K562 (cell line): Measurements from ENCODE around the gene BEND6. TPM values are rescaled to one million over a fixed set of nuclear protein-coding genes. Genes with fewer than 3 reads are reported as not detected.
"Not testable (repeated sequence)": the region's sequence is repeated elsewhere in the genome, so short reads cannot be mapped to it uniquely, and the experiment has no call there.

Experiments
- MLLT1 ChIP-seq, 2 experiments: fragments of 450-650 bp; IDR thresholded peaks; 2 replicates each; pipeline ENCODE4 v1.6.1; 2016
- OTX1 ChIP-seq: fragments of 450-650 bp; formaldehyde crosslinking; IDR thresholded peaks from 2 replicates; pipeline ENCODE4 v1.4.0; 2022; ENCODE audit warnings: mild to moderate bottlenecking
- RB1 ChIP-seq: fragments of 450-650 bp; IDR thresholded peaks from 2 replicates; pipeline ENCODE4 v1.6.1; 2017; ENCODE audit warnings: low read depth, mild to moderate bottlenecking
- SOX6 ChIP-seq: fragments of 450-650 bp; IDR thresholded peaks from 2 replicates; pipeline ENCODE4 v1.6.1; 2014; ENCODE audit warnings: mild to moderate bottlenecking
- TAF7 ChIP-seq: fragments of 450-650 bp; IDR thresholded peaks from 2 replicates; pipeline ENCODE4 v1.6.1; 2016; ENCODE audit warnings: missing genetic modification characterization, missing compliant biosample characterization
- TAF9B ChIP-seq: fragments of 450-650 bp; IDR thresholded peaks from 2 replicates; pipeline ENCODE4 v1.6.1; 2018; ENCODE audit warnings: mild to moderate bottlenecking; ENCODE audit not compliant: partially characterized antibody
- TEAD1 ChIP-seq, 2 experiments: fragments of 450-650 bp in 1 of 2; sonication (generic) in 1 of 2; formaldehyde crosslinking; IDR thresholded peaks; 2 replicates each; pipeline versions ENCODE4 v1.4.0 to v1.8.0; 2020 to 2022; ENCODE audit warnings: mild to moderate bottlenecking in 2 of 2, missing genetic modification reagents in 1 of 2
- ZBTB11 ChIP-seq, 3 experiments: fragments of 200-800 bp in 1 of 3; fragments of 250-450 bp in 1 of 3; fragments of 450-650 bp in 1 of 3; sonication (Bioruptor Pico) in 1 of 3; sonication (Bioruptor generic) in 1 of 3; formaldehyde crosslinking in 1 of 3; IDR thresholded peaks; 2 replicates each; pipeline versions ENCODE4 v1.6.1 to v1.8.0; 2016 to 2022; ENCODE audit warnings: mild to moderate bottlenecking in 2 of 3, missing genetic modification characterization in 2 of 3, missing compliant biosample characterization in 1 of 3, moderate library complexity in 1 of 3
- ZBTB2 ChIP-seq: fragments of 450-650 bp; IDR thresholded peaks from 2 replicates; pipeline ENCODE4 v1.6.1; 2016; ENCODE audit warnings: antibody characterized with exemption
- polyA plus RNA-seq, 8 experiments: library from polyadenylated mRNA; depleted of rRNA in 4 of 8; stranded (reverse) in 5 of 8; unstranded in 3 of 8; fragments of >200 nt; fragmentation: Nextera tagmentation in 2 of 8; fragmentation: Illumina TruSeq in 1 of 8; extraction: Ambion mirVana in 2 of 8; extraction: Trizol in 1 of 8; gene quantifications; 2 replicates each; pipeline versions ENCODE4 v1.2.1 to v1.2.3, GENCODE V29; 2011 to 2014; ENCODE audit warnings: inconsistent platforms in 1 of 8, missing spikeins in 1 of 8
- total RNA-seq, 7 experiments: library from RNA; depleted of rRNA in 6 of 7; stranded (reverse); fragments of >200 nt in 6 of 7; fragmentation: Illumina TruSeq in 2 of 7; extraction: Trizol in 2 of 7; gene quantifications; 2 replicates each; pipeline versions ENCODE4 v1.2.1 to v1.2.3, GENCODE V29; 2011 to 2021; ENCODE audit warnings: low replicate concordance in 1 of 7
- TF ChIP-seq, protein P1 (sequence below), 2 experiments: fragments of 450-650 bp; formaldehyde crosslinking in 1 of 2; IDR thresholded peaks; 2 replicates each; pipeline versions ENCODE4 v1.4.0 to v1.6.1; 2014 to 2020; ENCODE audit warnings: mild to moderate bottlenecking in 2 of 2, borderline replicate concordance in 1 of 2, low read depth in 1 of 2

BEND6 gene
- total and polyA plus RNA-seq, 9 of the 15 experiments (the other 6 are each of a cell fraction or from before 2014, with no cell fraction given), result 0.37 to 4.0 (median 1.1) TPM

DNA sequence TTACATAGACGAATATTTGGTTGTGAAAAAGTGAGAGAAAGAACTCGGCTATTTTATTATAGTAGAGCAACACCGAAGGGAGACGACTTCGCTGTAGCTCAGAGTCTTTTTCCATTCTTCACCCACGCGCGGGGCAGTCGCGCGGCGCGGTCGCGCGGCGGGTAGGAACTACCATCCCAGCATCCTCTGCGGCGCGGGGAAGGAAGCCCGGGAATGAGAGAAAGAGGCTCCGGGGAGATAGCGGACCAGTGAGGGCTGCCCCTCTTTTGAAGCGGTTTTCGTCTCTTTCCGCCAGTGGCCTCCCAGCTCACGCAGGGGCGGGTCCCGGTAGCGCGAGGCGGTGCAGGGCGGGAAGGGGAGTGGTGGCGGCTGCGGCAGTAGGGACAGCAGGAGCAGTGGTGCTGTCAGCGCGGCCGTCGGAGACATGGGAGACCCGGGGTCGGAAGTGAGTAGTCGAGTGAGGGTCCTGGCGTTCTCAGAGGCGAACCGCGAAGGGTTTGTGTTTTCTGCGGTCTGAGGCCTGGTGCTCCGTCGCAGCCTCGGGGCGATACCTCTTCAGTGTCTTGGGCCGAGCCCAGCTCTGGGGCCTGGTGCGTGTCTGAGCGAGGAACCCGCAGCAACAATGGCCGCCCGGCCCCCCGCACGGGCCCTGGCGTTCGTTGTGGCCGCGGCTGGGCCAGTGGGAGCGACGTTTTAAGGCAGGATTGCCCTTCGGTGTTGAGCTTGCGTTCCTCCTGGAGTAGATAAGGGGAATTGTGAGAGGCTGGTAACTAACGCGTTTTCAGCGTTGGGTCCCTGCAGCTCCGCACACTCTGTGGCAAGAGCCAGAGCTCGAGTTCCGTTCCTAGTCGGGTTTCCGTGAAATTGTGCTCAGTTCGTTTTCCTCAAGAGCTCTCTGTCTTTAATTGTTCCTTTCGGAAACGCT lies 91.7 kb downstream of the BEND6 start, which contains the start of gene KIAA1586 (continued):
- TF ChIP-seq, protein P1, sequence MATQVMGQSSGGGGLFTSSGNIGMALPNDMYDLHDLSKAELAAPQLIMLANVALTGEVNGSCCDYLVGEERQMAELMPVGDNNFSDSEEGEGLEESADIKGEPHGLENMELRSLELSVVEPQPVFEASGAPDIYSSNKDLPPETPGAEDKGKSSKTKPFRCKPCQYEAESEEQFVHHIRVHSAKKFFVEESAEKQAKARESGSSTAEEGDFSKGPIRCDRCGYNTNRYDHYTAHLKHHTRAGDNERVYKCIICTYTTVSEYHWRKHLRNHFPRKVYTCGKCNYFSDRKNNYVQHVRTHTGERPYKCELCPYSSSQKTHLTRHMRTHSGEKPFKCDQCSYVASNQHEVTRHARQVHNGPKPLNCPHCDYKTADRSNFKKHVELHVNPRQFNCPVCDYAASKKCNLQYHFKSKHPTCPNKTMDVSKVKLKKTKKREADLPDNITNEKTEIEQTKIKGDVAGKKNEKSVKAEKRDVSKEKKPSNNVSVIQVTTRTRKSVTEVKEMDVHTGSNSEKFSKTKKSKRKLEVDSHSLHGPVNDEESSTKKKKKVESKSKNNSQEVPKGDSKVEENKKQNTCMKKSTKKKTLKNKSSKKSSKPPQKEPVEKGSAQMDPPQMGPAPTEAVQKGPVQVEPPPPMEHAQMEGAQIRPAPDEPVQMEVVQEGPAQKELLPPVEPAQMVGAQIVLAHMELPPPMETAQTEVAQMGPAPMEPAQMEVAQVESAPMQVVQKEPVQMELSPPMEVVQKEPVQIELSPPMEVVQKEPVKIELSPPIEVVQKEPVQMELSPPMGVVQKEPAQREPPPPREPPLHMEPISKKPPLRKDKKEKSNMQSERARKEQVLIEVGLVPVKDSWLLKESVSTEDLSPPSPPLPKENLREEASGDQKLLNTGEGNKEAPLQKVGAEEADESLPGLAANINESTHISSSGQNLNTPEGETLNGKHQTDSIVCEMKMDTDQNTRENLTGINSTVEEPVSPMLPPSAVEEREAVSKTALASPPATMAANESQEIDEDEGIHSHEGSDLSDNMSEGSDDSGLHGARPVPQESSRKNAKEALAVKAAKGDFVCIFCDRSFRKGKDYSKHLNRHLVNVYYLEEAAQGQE (IDR thresholded peaks at IDR 0.05; ENCODE audit: borderline replicate concordance), result not testable (repeated sequence)
- TF ChIP-seq, protein P1 (CRISPR knock-in tag; IDR thresholded peaks at IDR 0.05; ENCODE audit: low read depth), result 0 out of 2 replicates have a peak, but pooled peaks have one; percentile 51
- TF ChIP-seq RB1 (peak; percentile 90), OTX1 (CRISPR knock-in tag) (0 out of 2 replicates have a peak, but pooled peaks have one; percentile 81), ZBTB11 (CRISPR knock-in tag; IDR thresholded peaks at IDR 0.05) (peak in 1 of 3 experiments; percentile 87; a peak in 2 of 6 replicates), TEAD1 (CRISPR knock-in tag; IDR thresholded peaks at IDR 0.05) (peak in 1 of 2 experiments; percentile 75; a peak in 1 of 4 replicates), TAF7 (tag) (peak; percentile 62; the same call in 1 of the 2 replicates), SOX6 (peak; percentile 61), MLLT1 (IDR thresholded peaks at IDR 0.05) (peak in 1 of 2 experiments; percentile 71; a peak in 1 of 4 replicates), TAF9B (peak; percentile 82), ZBTB2 (peak; percentile 87)
